ENCODE results near the gene CELF4. TPM values are rescaled to one million over a fixed set of nuclear protein-coding genes. Genes with fewer than 3 reads are reported as not detected.

The CELF4 gene
- total RNA-seq, 1 experiment from 2014 or later, result 0.11 TPM

DNA sequence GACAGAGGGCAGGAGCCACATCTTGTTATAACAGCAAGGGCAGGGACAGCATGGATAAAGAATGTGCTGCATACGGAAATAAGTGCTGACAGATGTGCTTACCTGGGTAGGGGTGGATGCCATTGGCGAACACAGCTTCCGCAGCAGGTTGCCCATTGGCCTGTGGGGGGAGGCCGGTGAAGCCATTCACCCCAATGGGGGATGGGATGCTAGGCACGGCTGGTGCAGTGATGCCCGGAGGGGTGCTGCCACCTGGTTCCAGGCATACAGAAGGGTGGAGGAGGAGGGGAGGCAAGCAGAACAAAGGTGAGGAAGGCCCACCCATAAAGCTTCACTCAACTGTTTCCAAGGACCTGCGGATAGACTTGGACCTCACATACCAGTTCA, 294.9 kb downstream of the CELF4 start:
- Histone ChIP-seq H3K27me3 (replicated peaks; ENCODE audit: control insufficient read depth, insufficient read depth, low read length) (no peaks in the 10 kb centered on the region), H3K36me3 (ENCODE audit: control insufficient read depth, insufficient read depth, low read length) (no peaks in the 10 kb centered on the region), H3K4me3 (ENCODE audit: low read depth, low read length) (no peak overlapping the region), H3K9me3 (no peaks in the 10 kb centered on the region), H3K4me1 (no peaks in the 10 kb centered on the region)
- ChIA-PET POLR2A (no interaction called here), CTCF (interaction anchor here (0.7 kb wide), 1 partner anchor 67 kb away, joined by 3 read pairs; no protein-coding TSS in a partner anchor)
- Mint-ChIP-seq H3K36me3 (ENCODE audit: insufficient read depth, unreplicated experiment) (no peaks in the 10 kb centered on the region), H3K27ac (ENCODE audit: unreplicated experiment) (no peak overlapping the region), H3K4me3 (ENCODE audit: unreplicated experiment) (no peak overlapping the region), H3K9me3 (ENCODE audit: unreplicated experiment) (no peaks in the 10 kb centered on the region), H3K4me1 (ENCODE audit: low read depth, unreplicated experiment) (no peaks in the 10 kb centered on the region), H3K27me3 (ENCODE audit: insufficient read depth, unreplicated experiment) (no peaks in the 10 kb centered on the region)
- BruUV-seq (replicated peaks), result no TSS peak
- DNase-seq, result no peak
- intact Hi-C loops (cut with micrococcal nuclease; ENCODE audit: unreplicated experiment), result no loop called here
- TF ChIP-seq, protein P1, sequence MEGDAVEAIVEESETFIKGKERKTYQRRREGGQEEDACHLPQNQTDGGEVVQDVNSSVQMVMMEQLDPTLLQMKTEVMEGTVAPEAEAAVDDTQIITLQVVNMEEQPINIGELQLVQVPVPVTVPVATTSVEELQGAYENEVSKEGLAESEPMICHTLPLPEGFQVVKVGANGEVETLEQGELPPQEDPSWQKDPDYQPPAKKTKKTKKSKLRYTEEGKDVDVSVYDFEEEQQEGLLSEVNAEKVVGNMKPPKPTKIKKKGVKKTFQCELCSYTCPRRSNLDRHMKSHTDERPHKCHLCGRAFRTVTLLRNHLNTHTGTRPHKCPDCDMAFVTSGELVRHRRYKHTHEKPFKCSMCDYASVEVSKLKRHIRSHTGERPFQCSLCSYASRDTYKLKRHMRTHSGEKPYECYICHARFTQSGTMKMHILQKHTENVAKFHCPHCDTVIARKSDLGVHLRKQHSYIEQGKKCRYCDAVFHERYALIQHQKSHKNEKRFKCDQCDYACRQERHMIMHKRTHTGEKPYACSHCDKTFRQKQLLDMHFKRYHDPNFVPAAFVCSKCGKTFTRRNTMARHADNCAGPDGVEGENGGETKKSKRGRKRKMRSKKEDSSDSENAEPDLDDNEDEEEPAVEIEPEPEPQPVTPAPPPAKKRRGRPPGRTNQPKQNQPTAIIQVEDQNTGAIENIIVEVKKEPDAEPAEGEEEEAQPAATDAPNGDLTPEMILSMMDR (IDR thresholded peaks at IDR 0.05; ENCODE audit: insufficient read depth in 1 of 2, low read depth in 1 of 2, low read length in 1 of 2, severe bottlenecking in 1 of 2, unreplicated experiment in 1 of 2), result no peak

- Mint-ChIP-seq H3K9me3 (ENCODE audit: unreplicated experiment) (no peaks in the 10 kb centered on the region), H3K4me3 (ENCODE audit: unreplicated experiment) (no peak overlapping the region), H3K27ac (ENCODE audit: unreplicated experiment) (no peak overlapping the region), H3K4me1 (ENCODE audit: low read depth, unreplicated experiment) (no peaks in the 10 kb centered on the region), H3K36me3 (ENCODE audit: insufficient read depth, unreplicated experiment) (no peaks in the 10 kb centered on the region), H3K27me3 (ENCODE audit: insufficient read depth, unreplicated experiment) (no peaks in the 10 kb centered on the region)
- intact Hi-C loops (cut with micrococcal nuclease; ENCODE audit: unreplicated experiment), result no loop called here
- CTCF ChIA-PET, result interaction anchor here (0.7 kb wide), 1 partner anchor 68 kb away, joined by 3 read pairs; no protein-coding TSS in a partner anchor
- DNase-seq, result peak in 1 of 2 experiments; percentile 60
- H3K36me3 ChIP-seq (ENCODE audit: control insufficient read depth, insufficient read depth, low read length), result no peaks in the 10 kb centered on the region
- H3K9me3 ChIP-seq, result no peaks in the 10 kb centered on the region
- no peaks in the 10 kb centered on the region for H3K4me1 ChIP-seq
- TF ChIP-seq, protein P1 (IDR thresholded peaks at IDR 0.05; ENCODE audit: insufficient read depth in 1 of 2, low read depth in 1 of 2, low read length in 1 of 2, severe bottlenecking in 1 of 2, unreplicated experiment in 1 of 2), result no peak
- BruUV-seq (replicated peaks), result no TSS peak
- no peaks in the 10 kb centered on the region for H3K27me3 ChIP-seq (replicated peaks; ENCODE audit: control insufficient read depth, insufficient read depth, low read length)
- no peak overlapping the region for H3K4me3 ChIP-seq (ENCODE audit: low read depth, low read length)
- POLR2A ChIA-PET, result no interaction called here
Measured at GRCh38 chr18:37270038-37270665, 295.4 kb downstream of the CELF4 start.

GRCh38 chr18:37266290-37266689, 299.3 kb downstream of the CELF4 start:
- peaks cover 6% of the 10 kb centered on the region for H3K36me3 Mint-ChIP-seq (ENCODE audit: insufficient read depth, unreplicated experiment)
- intact Hi-C loops (cut with micrococcal nuclease; ENCODE audit: unreplicated experiment), result no loop called here
- H3K27ac Mint-ChIP-seq (ENCODE audit: unreplicated experiment), result no peak overlapping the region
- BruUV-seq (replicated peaks), result no TSS peak
- no peaks in the 10 kb centered on the region for H3K27me3 ChIP-seq (replicated peaks; ENCODE audit: control insufficient read depth, insufficient read depth, low read length)
- peak in 1 of 2 experiments; percentile 8 for DNase-seq
- ChIA-PET POLR2A (no interaction called here), CTCF (no interaction called here)
- H3K27me3 Mint-ChIP-seq (ENCODE audit: insufficient read depth, unreplicated experiment), result peaks cover 2% of the 10 kb centered on the region
- no peak overlapping the region for H3K4me3 Mint-ChIP-seq (ENCODE audit: unreplicated experiment)
- no peak overlapping the region for H3K4me3 ChIP-seq (ENCODE audit: low read depth, low read length)
- no peaks in the 10 kb centered on the region for H3K9me3 Mint-ChIP-seq (ENCODE audit: unreplicated experiment)
- TF ChIP-seq, protein P1 (IDR thresholded peaks at IDR 0.05; ENCODE audit: insufficient read depth in 1 of 2, low read depth in 1 of 2, low read length in 1 of 2, severe bottlenecking in 1 of 2, unreplicated experiment in 1 of 2), result no peak
- no peaks in the 10 kb centered on the region for H3K4me1 ChIP-seq
- no peaks in the 10 kb centered on the region for H3K4me1 Mint-ChIP-seq (ENCODE audit: low read depth, unreplicated experiment)
- H3K36me3 ChIP-seq (ENCODE audit: control insufficient read depth, insufficient read depth, low read length), result no peaks in the 10 kb centered on the region
- no peaks in the 10 kb centered on the region for H3K9me3 ChIP-seq
